ENCODE results near the gene PTH2R.
"Not testable (repeated sequence)": the region's sequence is repeated elsewhere in the genome, so short reads cannot be mapped to it uniquely, and the experiment has no call there.

PTH2R gene

GRCh38 chr2:208396796-208397195 is 9.8 kb upstream of the PTH2R start:
- DNase-seq (ENCODE audit: low read depth) = not testable (repeated sequence)

DNA sequence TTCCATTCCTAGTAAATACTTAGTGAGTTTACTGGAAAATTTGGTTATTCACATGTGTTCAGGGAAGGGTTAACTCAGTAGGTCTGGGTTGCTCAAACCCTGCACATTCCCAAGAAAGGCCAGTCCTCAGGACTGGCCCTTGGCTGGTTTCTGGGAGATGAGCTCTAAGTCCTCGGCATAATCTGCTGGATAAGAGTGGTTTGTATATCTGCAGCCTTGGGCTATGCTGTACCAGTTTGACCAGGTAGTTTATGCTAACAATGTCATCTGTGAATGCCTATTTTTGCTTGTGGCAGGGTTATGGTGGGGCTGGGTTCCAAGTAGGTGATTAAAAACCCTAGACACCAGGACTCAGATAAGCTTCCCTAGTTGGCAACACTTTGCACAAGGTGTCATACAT is 7.4 kb upstream of the PTH2R start:
- DNase-seq (ENCODE audit: low read depth) = no peak

- no peak for DNase-seq (ENCODE audit: low read depth)
Measured at GRCh38 chr2:208407667-208408066, 1.1 kb downstream of the PTH2R start.

DNA sequence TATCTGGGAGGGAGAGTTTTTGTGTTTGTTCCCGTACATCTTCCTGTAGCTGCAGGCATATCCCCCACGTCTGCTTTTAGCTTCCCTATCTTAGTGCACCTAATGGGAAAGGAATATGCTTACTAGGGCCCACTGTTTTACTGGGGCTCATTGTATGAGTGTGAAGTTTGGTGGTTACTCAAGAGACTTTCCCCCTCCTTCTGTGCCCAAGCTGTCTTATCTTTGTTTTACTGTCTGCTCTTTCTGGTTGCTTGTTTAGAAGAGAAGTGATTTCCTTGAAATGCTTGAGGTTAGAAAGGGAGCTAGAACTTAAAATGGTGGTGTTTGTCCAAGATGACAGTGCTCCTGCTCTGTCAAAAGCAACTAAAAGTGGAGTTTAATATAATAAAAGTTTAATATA is 7.3 kb downstream of the PTH2R start:
- no peak for DNase-seq (ENCODE audit: low read depth)

DNA sequence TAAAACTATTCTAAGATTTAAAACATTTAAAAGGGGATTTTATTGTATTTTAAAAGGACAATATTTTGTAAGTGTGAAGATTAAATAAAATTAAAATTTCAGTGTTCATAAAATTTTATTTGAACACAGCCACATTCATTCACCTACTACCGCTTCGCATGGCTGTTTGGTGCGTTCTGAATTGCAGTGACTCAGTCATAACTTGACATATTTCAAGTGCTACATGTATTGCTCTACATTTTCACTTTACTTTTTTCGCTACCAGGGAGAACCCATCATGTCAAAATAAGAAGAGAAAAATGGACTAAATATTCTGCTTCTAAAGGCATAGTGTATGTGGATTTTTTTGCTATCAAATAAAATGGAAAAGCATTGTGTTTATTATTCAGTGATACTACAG is 8.7 kb downstream of the PTH2R start:
- no peak for DNase-seq (ENCODE audit: low read depth)

GRCh38 chr2:208415897-208416296 is 9.3 kb downstream of the PTH2R start:
- DNase-seq (ENCODE audit: low read depth) = no peak

GRCh38 chr2:208426412-208427045 is 19.9 kb downstream of the PTH2R start:
- no peak for DNase-seq (ENCODE audit: low read depth)

DNA sequence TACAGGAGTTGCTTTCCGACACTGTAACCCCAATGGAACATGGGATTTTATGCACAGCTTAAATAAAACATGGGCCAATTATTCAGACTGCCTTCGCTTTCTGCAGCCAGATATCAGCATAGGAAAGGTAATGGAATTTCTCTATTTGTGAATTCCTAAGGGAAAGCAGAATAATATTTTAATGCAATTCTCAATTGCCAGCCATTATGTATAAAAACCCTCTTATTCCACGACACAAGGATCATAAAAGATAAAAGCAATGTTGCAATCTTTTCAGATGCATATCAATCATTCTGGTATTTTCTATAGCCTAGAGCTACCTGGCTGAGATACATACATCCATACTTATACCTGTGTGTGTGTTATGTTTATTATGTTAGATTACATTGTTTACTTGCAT is 31.2 kb downstream of the PTH2R start:
- DNase-seq (ENCODE audit: low read depth) = no peak

- DNase-seq (ENCODE audit: low read depth) = no peak
Measured at GRCh38 chr2:208440716-208441115, 34.1 kb downstream of the PTH2R start.

DNA sequence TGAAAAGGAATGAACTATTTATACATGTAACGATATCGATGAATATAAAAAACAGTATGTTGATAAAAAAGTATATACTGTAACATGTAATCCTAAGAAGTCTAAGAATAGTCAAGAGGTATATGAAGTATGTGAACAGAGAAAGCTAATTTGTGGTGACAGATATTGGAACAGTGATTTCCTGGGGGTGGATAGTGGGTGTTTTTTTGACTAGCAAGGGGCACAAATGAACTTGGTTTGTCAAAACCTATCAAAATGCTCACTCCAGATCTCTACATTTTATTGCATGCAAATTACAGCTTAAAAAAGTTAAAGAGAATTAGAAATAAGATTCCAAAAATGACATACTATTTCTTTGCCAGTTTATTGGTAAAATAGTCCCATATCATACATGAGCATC is 35.4 kb downstream of the PTH2R start:
- DNase-seq (ENCODE audit: low read depth) = no peak

DNA sequence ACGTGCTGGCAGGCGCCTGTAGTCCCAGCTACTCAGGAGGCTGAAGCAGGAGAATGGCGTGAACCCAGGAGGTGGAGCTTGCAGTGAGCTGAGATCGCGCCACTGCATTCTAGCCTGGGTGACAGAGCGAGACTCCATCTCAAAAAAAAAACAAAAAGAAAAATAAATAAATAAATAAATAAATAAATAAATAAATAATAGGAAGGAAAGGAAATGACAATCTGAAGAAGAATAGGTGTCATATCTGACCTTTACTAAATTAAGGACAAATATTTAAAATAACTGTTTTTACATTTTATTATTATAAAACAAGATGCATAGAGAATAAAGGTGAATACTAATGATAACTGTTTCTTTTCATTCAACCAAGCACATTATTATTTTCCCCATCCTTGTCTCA is 40.9 kb downstream of the PTH2R start:
- DNase-seq (ENCODE audit: low read depth) = not testable (repeated sequence)

DNA sequence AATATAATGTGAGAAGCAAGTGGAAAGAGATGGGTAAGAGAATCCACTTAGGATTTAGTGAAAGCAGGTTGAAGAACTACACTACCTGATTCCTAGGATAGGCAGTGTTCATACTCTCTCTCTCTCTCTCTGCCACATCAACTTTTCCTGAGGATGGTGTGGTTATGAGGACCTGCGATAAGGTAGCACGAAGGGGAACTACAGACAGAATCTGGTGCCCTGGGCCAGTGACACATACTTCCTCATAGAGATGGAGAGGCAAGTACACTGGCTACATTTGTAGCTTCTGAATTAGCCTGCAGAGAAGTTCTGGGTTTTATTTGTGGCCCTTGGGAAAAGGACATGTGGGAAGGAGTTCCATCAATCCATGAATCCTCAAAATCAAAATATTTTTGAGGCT is 44.5 kb downstream of the PTH2R start:
- DNase-seq (ENCODE audit: low read depth) = no peak

- DNase-seq (ENCODE audit: low read depth) = no peak
Measured at GRCh38 chr2:208454861-208455260, 48.3 kb downstream of the PTH2R start.

GRCh38 chr2:208463721-208464120 is 57.1 kb downstream of the PTH2R start:
- no peak for DNase-seq (ENCODE audit: low read depth)

GRCh38 chr2:208464205-208464604 is 57.6 kb downstream of the PTH2R start:
- DNase-seq (ENCODE audit: low read depth) = no peak

DNA sequence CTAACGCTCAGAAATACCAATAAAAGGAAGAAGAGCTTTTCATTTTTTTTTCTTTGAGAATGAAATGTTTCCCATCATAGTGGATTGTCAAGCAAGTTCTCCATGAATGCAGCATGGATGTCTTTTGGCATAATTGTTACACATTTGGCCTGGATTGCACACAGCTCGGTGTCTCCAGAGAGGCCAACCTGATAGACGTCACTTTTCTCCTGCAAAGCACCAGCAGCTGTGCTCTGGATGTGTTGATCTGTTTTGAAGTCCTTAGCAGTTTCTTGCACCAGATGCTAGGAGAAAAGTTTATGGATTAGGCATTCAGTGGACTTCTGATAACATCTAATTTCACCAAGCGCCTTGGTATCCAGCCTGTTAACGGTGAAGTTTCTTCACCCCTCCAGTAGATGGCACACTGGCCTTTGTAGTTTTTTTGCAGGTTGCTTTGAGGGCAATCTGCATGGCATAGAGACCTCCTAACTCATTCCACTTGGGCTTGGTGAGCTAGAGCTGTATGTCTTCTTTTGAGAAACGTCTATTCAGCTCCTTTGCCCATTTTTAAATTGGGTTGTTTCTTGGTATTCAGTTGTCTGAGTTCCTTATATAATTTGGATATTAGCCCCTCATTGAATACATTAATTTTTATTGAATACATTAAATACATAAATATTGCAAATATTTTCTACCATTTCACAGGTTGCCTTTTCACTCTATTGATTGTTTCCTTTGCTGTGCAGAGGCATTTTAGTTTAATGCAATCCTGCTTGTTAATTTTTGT is 59.7 kb downstream of the PTH2R start:
- DNase-seq (ENCODE audit: low read depth) = no peak

DNA sequence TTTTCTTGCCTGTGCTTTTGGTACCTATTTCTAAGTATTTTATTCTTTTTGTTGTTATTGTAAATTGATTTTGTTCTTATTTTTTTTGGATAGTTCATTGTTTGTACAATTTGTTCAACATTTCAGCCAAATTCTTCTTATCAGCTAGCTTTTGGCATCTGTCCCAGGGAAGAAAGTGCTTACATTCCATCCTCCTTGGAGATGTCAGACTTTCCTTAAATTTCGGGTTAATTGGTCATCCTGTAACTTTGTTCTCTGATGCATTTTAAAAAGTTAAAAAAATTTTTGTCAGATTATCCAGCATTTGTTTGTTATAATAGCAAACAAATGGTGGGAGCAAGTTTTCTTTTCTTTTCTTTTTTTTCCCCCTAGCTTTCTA is 60.3 kb downstream of the PTH2R start:
- no peak for DNase-seq (ENCODE audit: low read depth)

DNA sequence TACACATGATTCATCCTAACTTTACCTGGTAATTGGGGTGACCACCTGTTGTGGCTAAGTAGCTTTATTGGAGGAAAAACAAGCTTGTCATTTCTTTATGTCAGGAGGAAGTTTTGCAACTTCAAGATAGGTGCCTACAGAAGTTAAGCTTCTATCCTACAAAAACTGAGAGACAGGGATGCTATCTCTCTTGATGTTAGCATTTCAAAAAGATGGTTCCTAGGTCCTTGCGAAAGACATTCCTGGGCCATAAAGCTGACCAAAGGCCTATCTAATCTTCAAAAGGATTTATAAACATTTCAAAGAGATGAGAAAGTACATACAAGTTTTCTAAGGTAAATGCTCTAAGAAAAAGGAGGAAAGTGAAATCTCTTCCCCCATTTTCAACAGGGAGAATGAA is 61.0 kb downstream of the PTH2R start:
- no peak for DNase-seq (ENCODE audit: low read depth)

- DNase-seq (ENCODE audit: low read depth) = no peak
Measured at GRCh38 chr2:208477741-208478140, 71.1 kb downstream of the PTH2R start.

- DNase-seq (ENCODE audit: low read depth) = no peak
Measured at GRCh38 chr2:208479342-208479741, 72.8 kb downstream of the PTH2R start.

GRCh38 chr2:208481945-208482344 is 75.4 kb downstream of the PTH2R start:
- not testable (repeated sequence) for DNase-seq (ENCODE audit: low read depth)

DNA sequence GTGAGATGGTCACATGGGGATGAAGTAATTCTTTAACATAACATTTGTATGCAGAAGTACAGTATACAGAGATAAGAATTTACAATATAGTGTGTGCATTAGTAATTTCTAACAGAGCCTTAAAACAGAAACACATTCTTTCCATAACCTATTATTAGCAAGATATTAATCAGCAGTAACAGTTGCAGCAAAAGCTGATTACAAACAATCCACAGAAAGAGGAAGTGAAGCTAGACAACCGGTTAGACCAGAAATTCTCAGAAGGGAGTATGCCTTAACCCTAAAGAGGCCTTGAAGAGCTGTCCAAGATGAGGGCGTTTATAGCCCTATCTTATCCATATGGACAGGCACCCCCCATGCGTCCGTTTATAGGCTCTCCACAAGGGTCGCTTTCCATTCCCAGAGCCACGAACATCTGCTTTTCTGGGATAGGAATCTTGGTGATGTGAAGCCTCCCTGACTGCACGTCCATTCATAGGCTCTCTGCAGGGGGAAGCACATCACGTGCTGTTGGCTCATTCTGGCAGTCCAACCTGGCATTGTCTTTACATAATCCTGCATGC is 75.9 kb downstream of the PTH2R start:
- not testable (repeated sequence) for DNase-seq (ENCODE audit: low read depth)

GRCh38 chr2:208485390-208485789 is 78.8 kb downstream of the PTH2R start:
- DNase-seq (ENCODE audit: low read depth) = no peak

Measured in stimulated activated CD8-positive, alpha-beta memory T cell treated with anti-CD3 and anti-CD28 coated beads, Interleukin-15, amount 100 ng/mL, for 24 hours (primary cell).